ENCODE data around the gene ENC1. TPM values are rescaled to one million over a fixed set of nuclear protein-coding genes. Genes with fewer than 3 reads are reported as not detected.

The ENC1 gene
- total and polyA plus RNA-seq, 7 donors: 0.58 to 28.3 (median 2.8) TPM

GRCh38 chr5:74623748-74624408, 16.6 kb downstream of the ENC1 start:
- no peak overlapping the region for H3K4me3 ChIP-seq
- no peak overlapping the region for H3K27ac ChIP-seq
- H3K27me3 ChIP-seq (ENCODE audit: insufficient read depth in 3 of 3, low read length in 2 of 3): no peaks in the 10 kb centered on the region
- no peaks in the 10 kb centered on the region for H3K9me3 ChIP-seq
- DNase-seq: no peak
- H3K4me1 ChIP-seq: no peaks in the 10 kb centered on the region
- WGBS, 3 donors: 84 to 87% (median 86%) methylated on average over 5 of the region's 5 CpGs
- TF ChIP-seq CTCF (IDR thresholded peaks at IDR 0.05): no peak
- intact Hi-C loops (cut with DNase I): no loop called here
- ATAC-seq: no peak
- peaks cover 0 to 20% of the 10 kb centered on the region in 2 donors for H3K36me3 ChIP-seq (ENCODE audit: insufficient read depth in 1 of 2, low read depth in 1 of 2)

DNA sequence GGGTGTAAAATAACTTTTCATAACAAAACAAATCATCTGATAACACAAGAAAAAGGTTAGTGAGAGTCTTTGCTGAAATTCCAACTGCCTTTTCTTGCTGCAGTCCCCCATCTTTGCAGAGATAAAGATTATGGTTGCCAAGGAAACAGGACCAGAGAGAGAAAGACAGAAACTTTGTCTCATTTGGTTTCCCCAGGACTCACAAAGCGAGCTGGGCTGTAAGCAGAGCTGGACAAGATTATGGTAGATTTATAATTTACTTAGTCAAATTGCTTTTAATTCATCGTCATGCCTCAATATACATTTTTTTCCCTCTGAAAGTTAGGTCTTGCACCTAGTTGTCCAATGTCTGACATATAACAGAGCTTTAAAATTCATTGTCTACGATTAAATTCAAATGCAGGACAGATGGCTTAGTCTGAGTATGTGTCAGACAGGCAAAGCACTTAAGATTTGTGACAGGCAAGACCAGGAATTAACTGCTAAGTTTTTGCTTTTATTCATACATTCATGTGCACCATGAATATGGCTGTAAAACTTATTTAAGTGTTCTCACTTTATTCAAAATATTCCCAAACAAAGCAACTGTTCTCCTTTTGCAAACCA, 17.4 kb downstream of the ENC1 start:
- Histone ChIP-seq H3K27me3 (ENCODE audit: insufficient read depth in 3 of 3, low read length in 2 of 3) (no peaks in the 10 kb centered on the region), H3K4me1 (no peaks in the 10 kb centered on the region), H3K36me3 (ENCODE audit: insufficient read depth in 1 of 2, low read depth in 1 of 2) (peaks cover 0 to 13% of the 10 kb centered on the region in 2 donors), H3K4me3 (no peak overlapping the region), H3K27ac (no peak overlapping the region), H3K9me3 (no peaks in the 10 kb centered on the region)
- DNase-seq: no peak
- no peak for ATAC-seq
- 82 to 85% (median 83%) methylated on average over 3 of the region's 3 CpGs for WGBS, 3 donors
- intact Hi-C loops (cut with DNase I): no loop called here
- TF ChIP-seq CTCF (IDR thresholded peaks at IDR 0.05): no peak

DNA sequence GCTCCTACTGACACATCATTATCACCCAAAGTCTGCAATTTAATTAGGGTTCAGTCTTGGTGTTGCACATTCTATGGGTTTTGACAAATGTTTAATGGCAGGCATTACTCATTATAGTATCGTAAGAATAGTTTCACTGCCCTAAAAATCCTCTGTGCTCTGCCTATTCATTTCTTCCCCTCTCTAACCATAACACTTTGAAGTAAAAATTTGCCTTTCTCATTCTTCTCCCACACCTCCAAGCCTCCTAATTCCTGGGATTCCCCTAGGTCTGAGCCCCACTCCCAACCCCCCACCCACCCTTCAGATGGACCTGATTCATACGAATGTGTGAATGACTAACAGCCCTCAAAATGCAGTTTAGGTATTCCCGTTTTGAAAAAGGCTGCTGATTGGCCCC, 18.4 kb downstream of the ENC1 start:
- peaks cover 0 to 3% of the 10 kb centered on the region in 2 donors for H3K36me3 ChIP-seq (ENCODE audit: insufficient read depth in 1 of 2, low read depth in 1 of 2)
- no peaks in the 10 kb centered on the region for H3K27me3 ChIP-seq (ENCODE audit: insufficient read depth in 3 of 3, low read length in 2 of 3)

DNA sequence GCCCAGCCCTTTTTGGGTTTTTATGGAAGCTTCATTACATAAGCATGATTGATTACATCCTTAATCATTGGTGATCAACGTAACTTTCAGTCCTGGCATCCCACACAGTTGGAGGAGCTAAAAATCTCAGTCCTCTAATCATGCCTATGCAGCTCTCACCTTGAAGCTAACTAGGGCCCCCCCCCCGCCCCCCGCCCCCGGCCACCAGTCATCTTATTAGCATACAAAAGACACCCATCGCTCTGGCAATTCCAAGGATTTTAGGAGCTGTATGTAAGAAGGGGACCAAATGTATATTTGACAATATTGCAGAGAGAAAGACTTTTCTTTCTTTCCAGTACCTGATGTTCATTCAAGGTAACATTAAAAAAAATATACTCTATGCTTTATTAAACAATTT, 19.0 kb downstream of the ENC1 start:
- Histone ChIP-seq H3K9me3 (no peaks in the 10 kb centered on the region), H3K36me3 (ENCODE audit: insufficient read depth in 1 of 2, low read depth in 1 of 2) (no peaks in the 10 kb centered on the region), H3K4me1 (no peaks in the 10 kb centered on the region), H3K4me3 (no peak overlapping the region), H3K27ac (no peak overlapping the region), H3K27me3 (ENCODE audit: insufficient read depth in 3 of 3, low read length in 2 of 3) (no peaks in the 10 kb centered on the region)
- no peak for DNase-seq
- intact Hi-C loops (cut with DNase I): no loop called here
- 75 to 89% (median 85%) methylated on average over 5 of the region's 5 CpGs for WGBS, 3 donors
- TF ChIP-seq CTCF (IDR thresholded peaks at IDR 0.05): no peak
- no peak for ATAC-seq

More for the DNA sequence above, 18.4 kb downstream of the ENC1 start:
- no peak for ATAC-seq
- no peak for DNase-seq
- Histone ChIP-seq H3K4me3 (no peak overlapping the region), H3K9me3 (no peaks in the 10 kb centered on the region), H3K4me1 (no peaks in the 10 kb centered on the region), H3K27ac (no peak overlapping the region)
- no peak for TF ChIP-seq CTCF (IDR thresholded peaks at IDR 0.05)
- intact Hi-C loops (cut with DNase I): no loop called here
- WGBS, 3 donors: 76 to 81% (median 77%) methylated on average over 3 of the region's 3 CpGs
